C4-2B (cell line): ENCODE measurements around the gene S100A10.

Experiments used
- H3K27ac ChIP-seq: fragments of 450-650 bp; 2 replicates; pipeline ENCODE4 v1.5.1; 2017
- ZFX ChIP-seq: fragments of 450-650 bp; IDR thresholded peaks from 2 replicates; pipeline ENCODE4 v1.6.1; 2017
- TF ChIP-seq, protein P1 (sequence below): fragments of 450-650 bp; conservative IDR thresholded peaks from 2 replicates; pipeline ENCODE4 v1.5.1; 2017; ENCODE audit warnings: mild to moderate bottlenecking

Gene S100A10

DNA sequence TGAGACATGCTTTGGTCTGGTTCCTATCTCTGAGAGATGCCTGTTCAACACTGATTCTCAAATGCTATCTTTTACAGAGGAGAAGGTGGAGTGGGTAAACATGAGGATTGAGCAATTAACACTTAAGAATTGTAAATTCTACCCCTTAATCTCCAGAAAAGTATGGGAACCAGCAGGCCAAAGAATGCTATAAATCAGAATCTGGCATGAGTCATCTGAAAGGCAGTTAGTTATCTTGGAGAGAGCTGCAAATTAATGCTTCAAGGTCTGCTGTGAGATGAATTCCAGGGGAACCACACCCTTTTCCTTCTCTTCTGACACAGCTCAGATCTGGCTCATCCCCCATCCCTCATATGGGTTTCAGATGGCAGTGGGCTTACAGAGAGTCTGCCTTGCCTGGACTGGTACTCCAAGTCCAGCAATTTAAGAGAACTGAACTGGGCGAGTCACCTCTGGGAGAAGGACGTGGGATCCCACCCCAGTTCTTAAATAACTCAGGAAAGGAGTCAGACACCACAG is 5.2 kb downstream of the S100A10 start:
- TF ChIP-seq, protein P1, sequence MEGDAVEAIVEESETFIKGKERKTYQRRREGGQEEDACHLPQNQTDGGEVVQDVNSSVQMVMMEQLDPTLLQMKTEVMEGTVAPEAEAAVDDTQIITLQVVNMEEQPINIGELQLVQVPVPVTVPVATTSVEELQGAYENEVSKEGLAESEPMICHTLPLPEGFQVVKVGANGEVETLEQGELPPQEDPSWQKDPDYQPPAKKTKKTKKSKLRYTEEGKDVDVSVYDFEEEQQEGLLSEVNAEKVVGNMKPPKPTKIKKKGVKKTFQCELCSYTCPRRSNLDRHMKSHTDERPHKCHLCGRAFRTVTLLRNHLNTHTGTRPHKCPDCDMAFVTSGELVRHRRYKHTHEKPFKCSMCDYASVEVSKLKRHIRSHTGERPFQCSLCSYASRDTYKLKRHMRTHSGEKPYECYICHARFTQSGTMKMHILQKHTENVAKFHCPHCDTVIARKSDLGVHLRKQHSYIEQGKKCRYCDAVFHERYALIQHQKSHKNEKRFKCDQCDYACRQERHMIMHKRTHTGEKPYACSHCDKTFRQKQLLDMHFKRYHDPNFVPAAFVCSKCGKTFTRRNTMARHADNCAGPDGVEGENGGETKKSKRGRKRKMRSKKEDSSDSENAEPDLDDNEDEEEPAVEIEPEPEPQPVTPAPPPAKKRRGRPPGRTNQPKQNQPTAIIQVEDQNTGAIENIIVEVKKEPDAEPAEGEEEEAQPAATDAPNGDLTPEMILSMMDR = no peak
- TF ChIP-seq ZFX = no peak
- no peak overlapping the region for H3K27ac ChIP-seq

DNA sequence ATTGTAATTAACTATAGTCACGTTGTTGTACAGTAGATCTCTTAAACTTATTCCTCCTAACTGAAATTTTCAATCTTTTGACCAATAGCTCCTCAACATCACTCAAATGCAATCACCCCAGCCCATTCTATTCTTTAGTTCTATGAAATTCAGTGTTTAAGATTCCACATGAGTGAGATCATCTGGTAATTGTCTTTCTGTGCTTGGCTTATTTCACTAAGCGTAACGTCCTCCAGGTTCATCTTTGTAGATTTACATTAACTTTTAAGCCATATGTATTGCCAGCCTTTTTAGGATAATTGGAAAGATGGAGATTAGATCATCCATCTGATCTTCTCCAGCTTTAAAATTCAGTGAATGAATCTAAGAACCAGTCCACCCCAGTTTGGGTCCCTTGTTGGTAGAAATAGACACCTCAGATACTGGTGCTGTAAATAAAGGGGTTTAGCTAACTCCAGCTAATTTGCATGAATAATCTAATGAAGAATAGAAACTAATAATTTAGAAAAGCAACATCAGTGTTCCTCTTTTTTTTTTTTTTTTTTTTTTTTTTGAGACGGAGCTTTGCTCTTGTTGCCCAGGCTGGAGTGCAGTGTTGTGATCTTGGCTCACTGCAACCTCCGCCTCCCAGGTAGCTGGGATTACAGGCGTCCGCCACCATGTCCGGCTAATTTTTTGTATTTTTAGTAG is 7.0 kb downstream of the S100A10 start:
- TF ChIP-seq, protein P1 = no peak
- TF ChIP-seq ZFX = no peak

DNA sequence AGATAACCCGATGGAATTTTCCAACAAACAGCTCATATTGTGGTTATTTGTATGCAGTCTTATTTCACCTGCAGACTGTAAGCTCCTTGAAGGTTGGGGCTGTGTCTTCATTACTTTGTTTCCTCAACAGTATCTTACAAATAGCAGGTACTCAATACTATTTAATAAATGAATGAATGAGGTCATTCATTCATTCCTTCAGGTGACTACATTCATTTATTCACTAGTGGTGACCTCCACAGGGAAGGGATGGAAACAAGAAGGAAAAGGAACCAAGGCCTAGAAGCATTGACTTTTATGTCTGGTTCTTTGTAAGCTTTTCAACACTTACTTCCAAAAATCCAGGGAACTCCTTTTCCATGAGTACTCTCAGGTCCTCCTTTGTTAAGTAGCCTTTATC is 7.9 kb downstream of the S100A10 start:
- TF ChIP-seq, protein P1 = no peak
- TF ChIP-seq ZFX = no peak
- H3K27ac ChIP-seq = no peak overlapping the region

More for the DNA sequence above, 7.0 kb downstream of the S100A10 start:
- no peak overlapping the region for H3K27ac ChIP-seq

DNA sequence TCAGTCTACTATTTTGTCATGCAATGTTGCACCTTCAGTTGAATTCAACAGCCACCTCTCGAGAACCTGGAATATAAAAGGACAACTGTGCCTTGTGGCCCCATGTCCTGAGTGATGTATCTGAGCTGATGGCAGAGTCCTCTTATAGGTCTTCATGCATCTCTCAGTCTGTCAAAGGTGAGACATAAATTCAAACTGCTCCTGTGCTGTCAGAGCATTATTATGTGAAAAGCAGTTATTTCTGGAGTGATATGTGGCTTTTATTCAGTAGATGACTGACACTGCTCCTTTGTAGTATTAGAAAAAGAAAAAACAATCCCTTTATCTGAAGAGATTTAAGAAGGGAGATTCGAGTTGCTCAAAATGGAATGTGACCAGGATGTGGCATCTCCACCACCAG is 8.4 kb downstream of the S100A10 start:
- no peak for TF ChIP-seq ZFX
- TF ChIP-seq, protein P1 = no peak

DNA sequence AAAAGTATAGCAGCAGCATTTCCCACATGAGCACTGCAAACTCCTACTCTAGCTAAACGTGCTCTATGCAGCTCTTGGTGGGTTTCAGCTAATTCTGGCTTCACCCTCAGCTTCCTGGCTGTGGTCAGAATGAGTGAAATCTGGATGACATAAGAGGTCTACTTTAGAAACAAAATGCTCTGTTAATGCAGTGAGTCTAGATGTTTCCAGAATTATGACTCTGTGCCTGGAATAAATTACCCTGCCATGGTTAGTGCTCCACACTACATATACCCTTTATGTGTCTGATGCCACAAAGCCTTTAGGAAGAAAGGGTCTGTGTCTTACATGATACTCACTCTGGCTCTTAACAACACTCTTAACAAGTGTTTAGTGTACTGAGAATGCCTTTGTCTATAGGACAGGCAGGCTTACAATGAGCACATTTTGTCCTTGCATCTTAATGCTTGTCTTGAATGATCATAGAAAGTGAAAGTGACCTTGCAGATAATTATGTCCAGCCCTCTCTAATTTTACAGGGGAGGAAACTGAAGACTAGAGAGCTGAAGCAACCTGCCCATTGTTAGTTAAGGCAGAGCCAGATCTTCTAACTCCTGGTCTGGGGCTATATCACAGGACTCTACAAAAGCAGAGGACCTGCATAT is 9.2 kb downstream of the S100A10 start:
- H3K27ac ChIP-seq = no peak overlapping the region
- TF ChIP-seq ZFX = no peak
- TF ChIP-seq, protein P1 = no peak

More for the DNA sequence above, 8.4 kb downstream of the S100A10 start:
- no peak overlapping the region for H3K27ac ChIP-seq

DNA sequence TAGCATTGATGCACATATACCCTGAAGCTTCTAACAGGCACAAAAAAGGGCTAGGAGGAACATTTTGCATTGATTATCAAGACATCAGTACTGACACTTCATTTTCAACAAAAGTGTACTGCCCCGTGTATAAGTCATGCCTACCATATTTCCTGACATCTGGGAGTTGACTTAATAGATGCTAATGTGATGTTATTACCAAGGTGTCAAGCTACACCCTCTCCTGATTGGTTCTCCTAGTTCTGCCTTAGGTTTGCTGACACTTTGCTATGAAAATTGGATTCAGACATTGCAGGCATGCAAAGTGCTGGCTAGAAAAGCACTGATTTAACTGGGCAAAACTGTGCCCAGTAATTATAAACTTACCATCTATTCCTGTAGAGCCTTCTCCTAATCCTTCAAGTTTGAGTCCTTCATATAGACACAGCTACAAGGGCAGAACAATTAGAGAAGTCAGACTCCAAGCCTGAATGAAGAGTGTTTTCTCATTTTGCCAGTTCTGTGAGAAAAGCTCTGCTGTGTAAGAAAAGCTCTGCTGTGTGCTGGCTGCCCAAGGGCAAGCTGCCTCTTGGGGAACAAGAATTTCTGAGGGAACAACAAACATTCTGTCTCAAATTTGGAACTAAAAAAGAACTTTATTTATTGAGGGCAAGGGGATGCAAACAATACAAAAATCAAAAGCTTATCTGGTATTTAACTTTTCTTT is 11.2 kb downstream of the S100A10 start:
- H3K27ac ChIP-seq = no peak overlapping the region
- TF ChIP-seq, protein P1 = no peak
- TF ChIP-seq ZFX = no peak

DNA sequence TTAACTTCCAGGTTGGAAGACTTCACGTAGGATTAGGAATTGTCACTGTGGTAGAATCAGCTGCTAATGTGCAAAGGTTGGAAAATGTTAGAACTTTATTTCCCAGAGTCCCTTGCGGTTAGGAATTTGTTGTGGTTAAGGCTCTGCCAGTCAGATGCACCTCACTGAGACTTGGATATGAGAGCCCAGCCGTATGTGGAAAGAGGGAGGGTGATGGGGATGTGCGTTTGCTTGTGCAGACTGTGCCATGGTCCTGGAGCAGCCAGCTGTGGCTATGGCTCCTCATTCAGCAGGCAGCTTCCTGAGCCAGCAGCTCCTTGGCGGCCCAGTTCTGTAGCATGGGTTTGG is 12.5 kb downstream of the S100A10 start:
- TF ChIP-seq, protein P1 = no peak
- TF ChIP-seq ZFX = no peak
- no peak overlapping the region for H3K27ac ChIP-seq
